Body of pancreas (tissue), 4 donors: ENCODE data around the gene CST6. TPM values are rescaled to one million over a fixed set of nuclear protein-coding genes. Genes with fewer than 3 reads are reported as not detected.

Experiments
- ATAC-seq: fragments of 150-250 bp; one replicate; pipeline ENCODE4 v1.9.1; 2016
- DNase-seq, 4 donors: peaks; one replicate each; pipeline ENCODE4 v3.0.0-alpha.2; 2019
- H3K27ac ChIP-seq, 4 donors: fragments of 200-600 bp; sonication (generic); 1 replicate in 3 of 4; 2 replicates in 1 of 4; pipeline versions ENCODE4 v1.5.1 to v1.6.1; 2016 to 2019; ENCODE audit warnings: mild to moderate bottlenecking in 1 of 4, mixed read lengths in 1 of 4, moderate library complexity in 1 of 4
- H3K27me3 ChIP-seq, 2 donors: fragments of 200-600 bp; sonication (generic); one replicate each; pipeline ENCODE4 v1.6.0; 2016; ENCODE audit warnings: mild to moderate bottlenecking in 1 of 2
- H3K36me3 ChIP-seq, 2 donors: fragments of 200-600 bp; sonication (generic); replicated peaks in 1 of 2; 2 replicates each; pipeline ENCODE4 v1.5.1; 2016; ENCODE audit warnings: low read depth in 2 of 2; ENCODE audit not compliant: insufficient read depth in 1 of 2
- H3K4me1 ChIP-seq: fragments of 200-600 bp; sonication (generic); one replicate; pipeline ENCODE4 v1.6.0; 2016
- H3K4me3 ChIP-seq, 2 donors: fragments of 200-600 bp; sonication (generic); 1 replicate in 1 of 2; 2 replicates in 1 of 2; pipeline ENCODE4 v1.5.1; 2016 to 2019
- H3K9me3 ChIP-seq, 3 donors: fragments of 200-600 bp; sonication (generic); 1 replicate in 2 of 3; 2 replicates in 1 of 3; pipeline ENCODE4 v1.5.1; 2016
- CTCF ChIP-seq, 7 experiments: fragments of 450-650 bp in 4 of 7; fragments of 200-600 bp in 3 of 7; sonication (generic) in 3 of 7; IDR thresholded peaks; one replicate each; pipeline ENCODE4 v1.5.1; 2016 to 2019; ENCODE audit warnings: antibody characterized with exemption in 7 of 7
- POLR2A ChIP-seq, 3 donors: fragments of 450-650 bp; IDR thresholded peaks; one replicate each; pipeline ENCODE4 v1.6.1; 2016; ENCODE audit warnings: antibody characterized with exemption in 3 of 3, mild to moderate bottlenecking in 2 of 3
- WGBS, 2 donors: methylation state at CpG; one replicate each; pipeline ENCODE4 v1.1.5; 2017; 5-methylcytosine and 5-hydroxymethylcytosine counted together
- intact Hi-C: fragments of 100-400 bp; cut with DNase I; formaldehyde crosslinking; loops from one replicate; pipeline ENCODE4 v1.15.1; 2023
- total RNA-seq, 2 donors: library from RNA; depleted of rRNA; stranded (reverse); fragments of >200 nt; gene quantifications; one replicate each; pipeline ENCODE4 v1.1.0, GENCODE V29; 2016

Gene CST6
- total RNA-seq, 2 donors from 2014 or later, result not detected

- Histone ChIP-seq H3K27ac (no peak overlapping the region), H3K4me3 (no peak overlapping the region), H3K27me3 (no peaks in the 10 kb centered on the region), H3K36me3 (peaks cover 11 to 39% of the 10 kb centered on the region in 2 donors), H3K9me3 (no peaks in the 10 kb centered on the region), H3K4me1 (peaks cover 16% of the 10 kb centered on the region)
- 87 to 95% methylated on average over 20 to 30 of the region's 30 CpGs for WGBS, 2 donors
- ATAC-seq, result no peak
- intact Hi-C loops, result no loop called here
- no peak for TF ChIP-seq CTCF (IDR thresholded peaks at IDR 0.05)
- no peak for TF ChIP-seq POLR2A (IDR thresholded peaks at IDR 0.05)
- DNase-seq, result no peak
Measured at GRCh38 chr11:65967329-65967934, 44.4 kb upstream of the CST6 start.

GRCh38 chr11:65968600-65969482 lies 43.0 kb upstream of the CST6 start:
- Histone ChIP-seq H3K27me3 (no peaks in the 10 kb centered on the region), H3K27ac (no peak overlapping the region), H3K4me1 (peaks cover 2% of the 10 kb centered on the region), H3K36me3 (peaks cover 11 to 39% of the 10 kb centered on the region in 2 donors), H3K9me3 (no peaks in the 10 kb centered on the region), H3K4me3 (no peak overlapping the region)
- DNase-seq (no peak), ATAC-seq (no peak)
- intact Hi-C loops, result no loop called here
- no peak for TF ChIP-seq POLR2A (IDR thresholded peaks at IDR 0.05)
- TF ChIP-seq CTCF (IDR thresholded peaks at IDR 0.05), result no peak
- 81 to 86% methylated on average over 15 of the region's 15 CpGs for WGBS, 2 donors

GRCh38 chr11:65972116-65972515 lies 39.7 kb upstream of the CST6 start:
- H3K9me3 ChIP-seq, result no peaks in the 10 kb centered on the region
- ATAC-seq, result no peak
- intact Hi-C loops, result no loop called here
- WGBS, 2 donors, result 94 to 95% methylated on average over 8 of the region's 8 CpGs
- H3K27ac ChIP-seq, result no peak overlapping the region
- no peak for DNase-seq
- peaks cover 3 to 19% of the 10 kb centered on the region in 2 donors for H3K36me3 ChIP-seq
- no peaks in the 10 kb centered on the region for H3K4me1 ChIP-seq
- TF ChIP-seq CTCF (IDR thresholded peaks at IDR 0.05) (no peak), POLR2A (IDR thresholded peaks at IDR 0.05) (no peak)
- H3K27me3 ChIP-seq, result no peaks in the 10 kb centered on the region
- H3K4me3 ChIP-seq, result no peak overlapping the region

- no peak for TF ChIP-seq CTCF (IDR thresholded peaks at IDR 0.05)
- no peak for TF ChIP-seq POLR2A (IDR thresholded peaks at IDR 0.05)
- Histone ChIP-seq H3K4me3 (no peak overlapping the region), H3K27me3 (no peaks in the 10 kb centered on the region), H3K9me3 (no peaks in the 10 kb centered on the region), H3K36me3 (peaks cover 5 to 20% of the 10 kb centered on the region in 2 donors), H3K27ac (no peak overlapping the region), H3K4me1 (no peaks in the 10 kb centered on the region)
- ATAC-seq, result no peak
- intact Hi-C loops, result no loop called here
- 95 to 98% methylated on average over 13 of the region's 13 CpGs for WGBS, 2 donors
- DNase-seq, result no peak
Measured at GRCh38 chr11:65973439-65974110, 38.2 kb upstream of the CST6 start.
